ENCODE data around the gene NUDT13.

DNA sequence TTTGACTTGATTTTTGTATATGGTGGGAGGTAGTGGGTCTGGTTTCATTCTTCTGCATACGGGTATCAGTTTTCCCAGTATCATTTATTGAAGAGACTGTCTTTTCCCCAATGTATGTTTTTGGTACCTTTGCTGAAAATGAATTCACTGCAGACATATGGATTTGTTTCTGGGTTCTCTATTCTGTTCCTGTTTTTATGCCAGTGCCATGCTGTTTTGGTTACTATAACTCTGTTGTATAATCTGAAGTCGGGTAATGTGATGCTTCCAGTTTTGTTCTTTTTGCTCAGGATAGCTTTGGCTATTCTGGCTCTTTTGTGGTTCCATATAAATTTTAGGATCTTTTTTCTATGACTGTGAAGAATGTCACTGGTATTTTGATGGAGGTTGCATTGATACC is 56.7 kb downstream of the NUDT13 start:
- TF ChIP-seq, protein P1, sequence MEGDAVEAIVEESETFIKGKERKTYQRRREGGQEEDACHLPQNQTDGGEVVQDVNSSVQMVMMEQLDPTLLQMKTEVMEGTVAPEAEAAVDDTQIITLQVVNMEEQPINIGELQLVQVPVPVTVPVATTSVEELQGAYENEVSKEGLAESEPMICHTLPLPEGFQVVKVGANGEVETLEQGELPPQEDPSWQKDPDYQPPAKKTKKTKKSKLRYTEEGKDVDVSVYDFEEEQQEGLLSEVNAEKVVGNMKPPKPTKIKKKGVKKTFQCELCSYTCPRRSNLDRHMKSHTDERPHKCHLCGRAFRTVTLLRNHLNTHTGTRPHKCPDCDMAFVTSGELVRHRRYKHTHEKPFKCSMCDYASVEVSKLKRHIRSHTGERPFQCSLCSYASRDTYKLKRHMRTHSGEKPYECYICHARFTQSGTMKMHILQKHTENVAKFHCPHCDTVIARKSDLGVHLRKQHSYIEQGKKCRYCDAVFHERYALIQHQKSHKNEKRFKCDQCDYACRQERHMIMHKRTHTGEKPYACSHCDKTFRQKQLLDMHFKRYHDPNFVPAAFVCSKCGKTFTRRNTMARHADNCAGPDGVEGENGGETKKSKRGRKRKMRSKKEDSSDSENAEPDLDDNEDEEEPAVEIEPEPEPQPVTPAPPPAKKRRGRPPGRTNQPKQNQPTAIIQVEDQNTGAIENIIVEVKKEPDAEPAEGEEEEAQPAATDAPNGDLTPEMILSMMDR (IDR thresholded peaks at IDR 0.05 in 8 of 11, conservative IDR thresholded peaks at IDR 0.05 in 3 of 11): no peak
- TF ChIP-seq POLR2A (IDR thresholded peaks at IDR 0.05) (no peak), POLR2AphosphoS5 (IDR thresholded peaks at IDR 0.05) (no peak)
